Mesenchymal stem cell (in vitro differentiated cells and primary cell): ENCODE data around the gene OTX1. TPM values are rescaled to one million over a fixed set of nuclear protein-coding genes. Genes with fewer than 3 reads are reported as not detected.

Source experiments
- DNase-seq: peaks from one replicate; pipeline ENCODE4 v3.0.0-alpha.2; 2013
- H2AFZ ChIP-seq: one replicate; pipeline ENCODE4 v1.6.1; 2013; ENCODE audit warnings: low read depth, mild to moderate bottlenecking, control low read depth, inconsistent platforms, low read length, moderate library complexity
- H2AK5ac ChIP-seq: 2 replicates; pipeline ENCODE4 v1.6.1; 2013; ENCODE audit warnings: low read length, moderate library complexity, mild to moderate bottlenecking, inconsistent platforms; ENCODE audit not compliant: severe bottlenecking
- H2BK120ac ChIP-seq: one replicate; pipeline ENCODE4 v1.6.1; 2013; ENCODE audit warnings: low read depth, mild to moderate bottlenecking, inconsistent platforms, low read length, moderate library complexity
- H2BK12ac ChIP-seq, 2 experiments: one replicate each; pipeline ENCODE4 v1.6.1; 2013; ENCODE audit warnings: inconsistent platforms in 2 of 2, low read length in 2 of 2, mild to moderate bottlenecking in 2 of 2, moderate library complexity in 2 of 2, control low read depth in 1 of 2
- H2BK15ac ChIP-seq: one replicate; pipeline ENCODE4 v1.6.1; 2013; ENCODE audit warnings: mild to moderate bottlenecking, low read depth, inconsistent platforms; ENCODE audit not compliant: poor library complexity, severe bottlenecking
- H2BK5ac ChIP-seq: 2 replicates; pipeline ENCODE4 v1.6.1; 2013; ENCODE audit warnings: low read depth, mild to moderate bottlenecking, low read length, control low read depth, inconsistent platforms; ENCODE audit not compliant: poor library complexity, severe bottlenecking
- H3K14ac ChIP-seq, 2 experiments: one replicate each; pipeline ENCODE4 v1.6.1; 2013; ENCODE audit warnings: inconsistent platforms in 2 of 2, low read length in 2 of 2, control low read depth in 1 of 2, mild to moderate bottlenecking in 1 of 2, moderate library complexity in 1 of 2
- H3K18ac ChIP-seq, 2 experiments: one replicate each; pipeline ENCODE4 v1.6.1; 2013; ENCODE audit warnings: inconsistent platforms in 2 of 2, low read length in 2 of 2, control low read depth in 1 of 2, low read depth in 1 of 2, mild to moderate bottlenecking in 1 of 2
- H3K23ac ChIP-seq, 2 experiments: one replicate each; pipeline ENCODE4 v1.6.1; 2013; ENCODE audit warnings: inconsistent platforms in 2 of 2, low read length in 2 of 2, mild to moderate bottlenecking in 2 of 2, moderate library complexity in 2 of 2, control low read depth in 1 of 2
- H3K27ac ChIP-seq: 2 replicates; pipeline ENCODE4 v1.5.1; 2013; ENCODE audit warnings: mild to moderate bottlenecking, moderate library complexity, low read length, control low read depth, inconsistent platforms; ENCODE audit not compliant: poor library complexity, severe bottlenecking
- H3K27me3 ChIP-seq, 2 experiments: 2 replicates each; pipeline versions ENCODE4 v1.6.1 to v1.7.0; 2013; ENCODE audit warnings: low read length in 2 of 2, mild to moderate bottlenecking in 2 of 2, moderate library complexity in 2 of 2, control low read depth in 1 of 2, inconsistent platforms in 1 of 2; ENCODE audit not compliant: control insufficient read depth in 1 of 2, insufficient read depth in 1 of 2
- H3K36me3 ChIP-seq, 2 experiments: 2 replicates each; pipeline versions ENCODE4 v1.6.1 to v1.7.0; 2013; ENCODE audit warnings: low read length in 2 of 2, control low read depth in 1 of 2, inconsistent platforms in 1 of 2, low read depth in 1 of 2, mild to moderate bottlenecking in 1 of 2; ENCODE audit not compliant: insufficient read depth in 2 of 2, control insufficient read depth in 1 of 2
- H3K4ac ChIP-seq, 2 experiments: one replicate each; pipeline ENCODE4 v1.6.1; 2013; ENCODE audit warnings: inconsistent platforms in 2 of 2, low read length in 2 of 2, mild to moderate bottlenecking in 2 of 2, moderate library complexity in 2 of 2, control low read depth in 1 of 2, low read depth in 1 of 2
- H3K4me1 ChIP-seq: 2 replicates; pipeline ENCODE4 v1.6.1; 2013; ENCODE audit warnings: low read depth, low read length, control low read depth; ENCODE audit not compliant: control insufficient read depth, insufficient read depth
- H3K4me2 ChIP-seq: 2 replicates; pipeline ENCODE4 v1.6.1; 2013; ENCODE audit warnings: low read length, mild to moderate bottlenecking, inconsistent platforms; ENCODE audit not compliant: poor library complexity, severe bottlenecking
- H3K4me3 ChIP-seq, 2 experiments: 2 replicates each; pipeline versions ENCODE4 v1.5.1 to v1.7.0; 2013; ENCODE audit warnings: low read length in 2 of 2, mild to moderate bottlenecking in 2 of 2, control low read depth in 1 of 2, low read depth in 1 of 2; ENCODE audit not compliant: insufficient read depth in 1 of 2
- H3K79me1 ChIP-seq: replicated peaks from 2 replicates; pipeline ENCODE4 v1.6.1; 2013; ENCODE audit warnings: mild to moderate bottlenecking, control low read depth, low read length, inconsistent platforms; ENCODE audit not compliant: poor library complexity, severe bottlenecking
- H3K9ac ChIP-seq: 2 replicates; pipeline ENCODE4 v1.7.0; 2013; ENCODE audit warnings: mild to moderate bottlenecking, low read length, moderate library complexity
- H3K9me3 ChIP-seq: 2 replicates; pipeline ENCODE4 v1.7.0; 2013; ENCODE audit warnings: mild to moderate bottlenecking, low read length; ENCODE audit not compliant: control insufficient read depth
- H4K8ac ChIP-seq: one replicate; pipeline ENCODE4 v1.6.1; 2013; ENCODE audit warnings: inconsistent platforms, mild to moderate bottlenecking, low read length, moderate library complexity
- H4K91ac ChIP-seq: one replicate; pipeline ENCODE4 v1.6.1; 2013; ENCODE audit warnings: mild to moderate bottlenecking, low read length, inconsistent platforms
- WGBS: methylation state at CpG from one replicate; pipeline ENCODE4 v1.1.7; 2013; ENCODE audit warnings: mixed read lengths; 5-methylcytosine and 5-hydroxymethylcytosine counted together
- polyA plus RNA-seq, 2 experiments: library from polyadenylated mRNA; stranded (reverse); fragments of 200-250 nt; gene quantifications; one replicate each; pipeline ENCODE4 v1.2.3, GENCODE V29; 2013

The OTX1 gene
- polyA plus RNA-seq (2013, experiment 1 of 2): 0.01 TPM
- not detected for polyA plus RNA-seq (2013, experiment 2 of 2)

DNA sequence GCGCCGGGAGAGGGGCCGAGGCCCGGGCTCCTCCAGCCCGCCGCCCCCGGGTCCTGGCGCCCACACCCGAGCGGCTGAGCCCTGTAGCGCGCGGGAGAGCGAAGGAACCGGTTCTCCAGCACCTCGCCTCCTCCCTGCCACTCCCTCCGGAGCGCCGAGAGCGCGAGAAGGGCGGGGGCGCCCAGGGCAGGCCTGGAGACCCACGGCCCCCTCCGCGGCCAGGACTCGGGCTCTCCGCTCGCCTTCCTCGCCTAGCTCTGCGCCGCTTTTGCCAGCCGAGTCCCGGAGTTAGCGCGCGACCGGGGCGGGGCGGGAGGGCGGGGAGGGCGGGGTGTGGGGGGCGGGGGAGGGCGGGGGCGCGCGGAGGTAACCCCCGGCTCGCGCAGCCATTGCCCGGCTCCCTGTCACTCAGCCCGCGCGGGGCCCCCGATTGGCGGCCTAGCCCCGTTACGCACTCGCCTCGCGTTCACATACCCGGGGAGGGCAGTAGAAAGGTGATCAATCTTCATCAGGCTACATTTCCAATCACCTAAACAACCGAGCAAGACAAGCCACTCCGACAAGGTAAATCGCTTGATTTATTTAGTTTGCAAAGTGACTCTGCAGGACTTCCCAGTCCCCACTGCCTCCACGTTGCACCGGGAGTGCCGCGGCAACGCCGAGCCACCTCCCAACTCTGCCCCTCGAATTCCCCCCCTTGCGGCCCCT, at the start of gene OTX1:
TSS of gene OTX1 (plus strand) at position 497 of the 708 bp plus-strand sequence. CDS start 2,161 bp downstream, outside the sequence.
- WGBS: 0% methylated on average over 25 of the region's 73 CpGs
- no peak within 1 kb of the TSS for H2BK120ac ChIP-seq

DNA sequence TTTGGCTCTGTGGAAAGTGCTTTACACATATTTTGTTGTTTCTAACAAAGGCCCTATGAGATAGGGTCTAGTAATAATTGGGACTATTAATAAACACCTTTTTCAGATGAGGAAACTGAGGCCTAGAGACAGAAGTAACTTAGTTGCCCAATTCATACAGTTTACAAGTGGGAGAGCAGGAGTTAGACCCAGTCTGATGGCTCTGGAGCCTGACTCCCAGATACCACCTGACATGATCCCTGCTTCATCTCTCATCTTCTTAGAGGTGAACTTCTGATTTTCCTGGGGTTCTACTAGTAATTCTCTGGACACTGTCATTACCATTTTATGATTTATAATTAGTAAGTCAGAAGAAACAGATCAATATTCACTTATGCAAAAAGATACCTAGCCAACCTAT, 49.1 kb upstream of the OTX1 start:
- no peak overlapping the region for H3K4me3 ChIP-seq
- H3K27ac ChIP-seq: no peak overlapping the region
- H3K4me1 ChIP-seq: no peaks in the 10 kb centered on the region
- H3K18ac ChIP-seq: no peak overlapping the region
- H2BK5ac ChIP-seq: no peak overlapping the region
- no peaks in the 10 kb centered on the region for H3K9me3 ChIP-seq
- H4K8ac ChIP-seq: no peak overlapping the region
- peaks cover 2 to 94% of the 10 kb centered on the region in 2 experiments for H3K36me3 ChIP-seq
- no peak overlapping the region for H3K23ac ChIP-seq
- H2AK5ac ChIP-seq: no peak overlapping the region
- DNase-seq: no peak
- no peak overlapping the region for H4K91ac ChIP-seq
- H3K9ac ChIP-seq: no peak overlapping the region
- H3K79me1 ChIP-seq: no peaks in the 10 kb centered on the region
- no peak overlapping the region for H3K4me2 ChIP-seq
- H3K14ac ChIP-seq: no peak overlapping the region
- no peak overlapping the region for H2BK12ac ChIP-seq
- H2BK120ac ChIP-seq: no peak overlapping the region
- H3K27me3 ChIP-seq: no peaks in the 10 kb centered on the region
- H2BK15ac ChIP-seq: no peak overlapping the region
- H3K4ac ChIP-seq: no peak overlapping the region
- no peak overlapping the region for H2AFZ ChIP-seq

More for the DNA sequence above, at the start of gene OTX1:
- DNase-seq: peak; percentile 31
- Histone ChIP-seq H3K79me1 (no peaks in the 10 kb centered on the region), H3K4me2 (peak within 1 kb of the TSS; percentile 78), H2AFZ (no peak within 1 kb of the TSS), H3K27ac (no peak within 1 kb of the TSS), H3K9me3 (no peaks in the 10 kb centered on the region), H2BK15ac (no peak within 1 kb of the TSS), H3K36me3 (peaks cover 8 to 20% of the 10 kb centered on the region in 2 experiments), H3K14ac (no peak within 1 kb of the TSS), H3K18ac (no peak within 1 kb of the TSS), H3K23ac (no peak within 1 kb of the TSS), H2BK12ac (no peak within 1 kb of the TSS), H4K91ac (no peak within 1 kb of the TSS), H3K4ac (no peak within 1 kb of the TSS), H2BK5ac (no peak within 1 kb of the TSS), H4K8ac (no peak within 1 kb of the TSS), H3K27me3 (peaks cover 80 to 87% of the 10 kb centered on the region in 2 experiments), H3K9ac (peak within 1 kb of the TSS; percentile 48), H2AK5ac (no peak within 1 kb of the TSS), H3K4me3 (peak within 1 kb of the TSS; percentile 49 to 76), H3K4me1 (peaks cover 41% of the 10 kb centered on the region)

DNA sequence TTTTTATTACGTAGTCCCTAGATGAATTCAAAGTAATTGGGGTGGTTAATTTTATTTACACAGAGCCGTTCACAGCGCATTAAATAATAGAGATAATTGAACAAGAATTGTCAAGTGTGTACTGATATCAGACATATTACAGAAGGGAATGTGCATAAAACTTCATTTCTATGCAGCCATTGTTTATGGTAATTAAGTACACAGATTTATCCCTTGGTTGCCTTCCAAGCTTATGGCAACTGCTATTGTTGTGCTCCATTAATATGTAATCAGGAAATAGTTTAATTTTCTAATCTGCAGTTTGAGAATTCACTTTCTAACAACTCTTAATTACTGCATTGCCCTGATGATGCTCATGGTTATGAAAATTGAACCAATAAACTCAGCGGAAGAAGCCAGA, 47.3 kb upstream of the OTX1 start:
- H3K27me3 ChIP-seq: no peaks in the 10 kb centered on the region
- no peak overlapping the region for H2BK15ac ChIP-seq
- no peak overlapping the region for H3K14ac ChIP-seq
- H3K4ac ChIP-seq: no peak overlapping the region
- H3K27ac ChIP-seq: no peak overlapping the region
- no peaks in the 10 kb centered on the region for H3K9me3 ChIP-seq
- H3K79me1 ChIP-seq: no peaks in the 10 kb centered on the region
- H2BK5ac ChIP-seq: no peak overlapping the region
- H3K23ac ChIP-seq: no peak overlapping the region
- H3K18ac ChIP-seq: no peak overlapping the region
- H2AK5ac ChIP-seq: no peak overlapping the region
- no peak overlapping the region for H2BK120ac ChIP-seq
- no peak overlapping the region for H4K8ac ChIP-seq
- no peak overlapping the region for H4K91ac ChIP-seq
- 100% methylated on average over 4 of the region's 4 CpGs for WGBS
- H3K4me3 ChIP-seq: no peak overlapping the region
- no peak overlapping the region for H2BK12ac ChIP-seq
- no peaks in the 10 kb centered on the region for H3K4me1 ChIP-seq
- peaks cover 0 to 91% of the 10 kb centered on the region in 2 experiments for H3K36me3 ChIP-seq
- no peak for DNase-seq
- no peak overlapping the region for H2AFZ ChIP-seq
- H3K4me2 ChIP-seq: no peak overlapping the region
- no peak overlapping the region for H3K9ac ChIP-seq

DNA sequence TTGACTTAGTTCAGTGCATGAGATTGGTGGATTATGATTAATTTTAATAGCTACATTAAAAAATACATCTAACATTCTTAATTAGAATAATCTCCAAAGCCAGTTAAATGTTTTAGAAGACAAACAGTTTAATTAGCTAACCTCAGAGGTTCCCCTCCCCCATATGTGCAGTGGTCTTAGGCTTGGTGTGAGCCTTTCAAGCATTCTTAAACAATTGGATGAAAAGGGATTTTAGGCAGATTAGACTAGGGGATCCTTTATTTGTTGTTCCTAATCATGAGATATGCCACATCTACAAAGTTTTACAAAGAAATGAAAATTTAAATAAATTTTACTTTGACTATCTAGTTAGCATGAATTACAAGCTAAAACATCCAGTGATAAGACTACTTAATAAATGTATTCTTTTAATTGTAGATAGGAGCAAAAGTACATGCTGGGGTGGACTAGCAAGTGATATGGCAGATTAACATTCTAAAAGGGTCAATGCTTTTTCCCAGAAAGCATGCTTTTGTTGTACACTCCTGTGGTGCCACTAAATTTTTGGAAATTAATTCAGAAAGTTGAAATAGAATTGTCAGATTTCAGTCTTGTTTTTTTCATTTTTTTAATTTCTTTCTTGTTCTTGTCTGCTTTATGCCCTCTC, 42.7 kb upstream of the OTX1 start:
- Histone ChIP-seq H3K4me3 (no peak overlapping the region), H3K9me3 (no peaks in the 10 kb centered on the region), H4K8ac (no peak overlapping the region), H2BK120ac (no peak overlapping the region), H3K18ac (no peak overlapping the region), H2AFZ (no peak overlapping the region), H2AK5ac (no peak overlapping the region), H2BK5ac (no peak overlapping the region), H3K4me1 (no peaks in the 10 kb centered on the region), H3K27ac (no peak overlapping the region), H3K23ac (no peak overlapping the region), H4K91ac (no peak overlapping the region), H3K27me3 (no peaks in the 10 kb centered on the region), H3K79me1 (no peaks in the 10 kb centered on the region), H3K14ac (no peak overlapping the region), H3K36me3 (peaks cover 0 to 87% of the 10 kb centered on the region in 2 experiments), H3K4me2 (no peak overlapping the region), H2BK15ac (no peak overlapping the region), H2BK12ac (no peak overlapping the region), H3K4ac (no peak overlapping the region), H3K9ac (no peak overlapping the region)
- no peak for DNase-seq
